ENCODE measurements around the gene DYNC1H1. TPM values are rescaled to one million over a fixed set of nuclear protein-coding genes. Genes with fewer than 3 reads are reported as not detected.
A peak's percentile ranks its signal among the peaks of the same experiment; 100 is the strongest.
"Not testable (repeated sequence)": the region's sequence is repeated elsewhere in the genome, so short reads cannot be mapped to it uniquely, and the experiment has no call there.

The DYNC1H1 gene
- total RNA-seq, 1 experiment from 2014 or later = 438 TPM

DNA sequence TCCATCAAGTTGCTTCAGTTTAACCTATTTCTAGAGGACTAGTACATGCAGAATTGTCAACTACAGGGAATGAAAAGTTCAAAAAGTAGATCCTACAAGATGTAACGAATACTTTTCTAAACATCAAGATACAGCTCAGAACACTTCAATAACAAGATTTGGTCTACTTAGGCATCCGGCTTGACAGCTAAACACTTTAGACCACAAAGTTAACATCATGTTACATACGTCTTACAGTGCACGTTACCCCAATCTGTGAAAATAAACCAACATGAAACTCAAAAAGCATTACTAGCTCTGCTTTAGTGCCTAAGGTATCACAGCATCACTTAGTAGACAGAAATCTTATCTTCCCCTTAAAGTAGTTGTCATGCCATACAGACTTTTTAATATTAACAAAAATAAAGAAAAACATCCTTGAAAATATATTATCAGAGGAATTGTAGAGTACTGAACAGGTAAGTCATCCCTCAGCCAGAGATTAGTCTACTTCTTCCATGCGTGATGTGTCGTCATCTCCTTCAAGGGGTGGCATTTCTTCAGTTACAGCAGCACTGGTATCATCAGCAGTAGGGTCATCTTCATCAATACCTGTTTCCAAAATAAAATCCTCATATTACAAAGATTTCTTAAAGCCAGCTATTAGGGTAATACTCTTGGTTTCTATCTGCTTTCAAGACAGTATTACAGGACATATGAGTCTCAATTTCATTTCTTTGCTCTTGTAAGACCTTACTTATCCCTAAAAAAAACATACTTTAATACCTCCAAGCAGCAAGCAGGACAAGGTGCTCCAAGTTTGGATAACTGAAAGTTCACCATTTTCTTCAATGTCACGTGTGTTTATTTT lies 117.1 kb downstream of the DYNC1H1 start (continued):
- TF ChIP-seq, protein P1, sequence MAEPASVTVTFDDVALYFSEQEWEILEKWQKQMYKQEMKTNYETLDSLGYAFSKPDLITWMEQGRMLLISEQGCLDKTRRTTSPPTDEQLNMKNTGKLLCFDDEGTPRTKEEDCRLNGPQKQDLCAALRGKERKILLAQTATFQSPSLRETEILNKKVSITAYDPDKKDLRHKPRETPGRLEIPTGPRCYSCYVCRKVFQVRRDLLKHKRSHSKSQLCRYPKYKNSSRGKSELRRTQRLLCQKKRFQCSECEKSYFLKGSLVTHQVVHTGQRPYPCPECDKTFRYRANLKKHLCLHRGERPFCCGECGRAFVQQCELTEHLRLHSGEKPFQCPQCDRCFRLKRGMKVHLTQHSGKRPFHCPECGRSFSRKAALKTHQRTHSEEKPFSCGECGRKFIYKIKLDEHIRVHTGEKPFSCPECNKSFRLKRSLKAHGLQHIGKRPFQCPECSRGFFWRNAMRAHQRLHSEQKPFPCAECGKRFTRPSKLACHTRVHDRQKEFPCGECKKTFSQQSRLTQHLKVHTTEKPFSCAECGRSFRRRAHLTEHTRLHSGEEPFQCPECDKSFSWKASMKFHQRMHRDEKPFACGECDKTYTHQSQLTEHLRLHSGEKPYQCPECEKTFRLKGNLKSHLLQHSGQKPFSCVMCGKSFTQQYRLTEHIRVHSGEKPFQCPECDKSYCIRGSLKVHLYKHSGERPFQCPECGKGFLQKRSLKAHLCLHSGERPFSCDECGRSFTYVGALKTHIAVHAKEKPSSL (CRISPR knock-in tag; conservative IDR thresholded peaks at IDR 0.05) = no peak
- TF ChIP-seq SOX15 (CRISPR knock-in tag; IDR thresholded peaks at IDR 0.05) = no peak
- TF ChIP-seq, protein P2, sequence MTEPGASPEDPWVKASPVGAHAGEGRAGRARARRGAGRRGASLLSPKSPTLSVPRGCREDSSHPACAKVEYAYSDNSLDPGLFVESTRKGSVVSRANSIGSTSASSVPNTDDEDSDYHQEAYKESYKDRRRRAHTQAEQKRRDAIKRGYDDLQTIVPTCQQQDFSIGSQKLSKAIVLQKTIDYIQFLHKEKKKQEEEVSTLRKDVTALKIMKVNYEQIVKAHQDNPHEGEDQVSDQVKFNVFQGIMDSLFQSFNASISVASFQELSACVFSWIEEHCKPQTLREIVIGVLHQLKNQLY (CRISPR knock-in tag; IDR thresholded peaks at IDR 0.05) = no peak

DNA sequence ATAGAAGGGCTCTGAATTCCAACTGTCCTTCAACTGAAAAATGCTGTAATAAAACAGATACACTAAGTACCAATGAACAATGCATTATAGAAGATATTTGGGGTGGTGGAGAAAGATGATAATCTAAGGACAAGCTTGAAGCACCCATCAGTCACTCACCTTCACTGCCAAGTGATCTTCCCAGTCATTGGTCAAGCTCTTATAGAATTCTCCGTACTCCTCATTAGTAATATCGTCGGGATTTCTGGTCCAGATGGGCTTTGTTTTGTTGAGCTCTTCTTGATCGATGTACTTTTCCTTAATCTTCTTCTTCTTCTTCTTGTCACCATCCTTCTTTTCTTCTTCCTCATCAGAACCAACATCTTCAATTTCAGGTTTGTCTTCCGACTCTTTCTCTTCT lies 120.1 kb downstream of the DYNC1H1 start:
- peak overlapping the region; percentile 60 for H3K27ac Mint-ChIP-seq
- ATAC-seq; POLR2A ChIA-PET; DNase-seq (ENCODE audit: low spot score); H3K9me3 Mint-ChIP-seq; H3K27me3 Mint-ChIP-seq (ENCODE audit: low read depth): not testable (repeated sequence)
- CTCF ChIA-PET = interaction anchor here (0.9 kb wide), 1 partner anchor 230 kb away, joined by 3 read pairs; no protein-coding TSS in a partner anchor
- H3K4me3 Mint-ChIP-seq = peak overlapping the region; percentile 97
- peaks cover 52% of the 10 kb centered on the region for H3K4me1 Mint-ChIP-seq
- peaks cover 68% of the 10 kb centered on the region for H3K36me3 Mint-ChIP-seq

DNA sequence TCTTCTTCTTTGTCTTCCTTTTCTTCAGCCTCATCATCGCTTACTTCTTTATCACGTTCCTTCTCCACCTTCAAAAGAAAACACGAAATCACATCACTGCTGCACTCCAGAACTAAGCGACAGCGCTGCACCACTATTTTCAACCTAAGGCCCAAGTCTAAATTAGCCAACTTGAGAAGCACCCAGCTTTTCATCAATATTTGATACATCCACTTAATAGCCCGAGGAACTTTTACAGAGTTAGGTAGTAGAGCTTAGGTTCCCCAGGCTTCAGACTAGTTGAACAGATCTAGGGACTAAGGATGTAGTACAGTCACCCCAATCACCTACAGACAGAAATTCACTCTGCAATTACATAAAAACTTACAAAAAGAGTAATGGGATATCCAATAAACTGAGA lies 120.6 kb downstream of the DYNC1H1 start:
- Mint-ChIP-seq H3K4me1 (peaks cover 53% of the 10 kb centered on the region), H3K9me3 (no peaks in the 10 kb centered on the region), H3K36me3 (peaks cover 64% of the 10 kb centered on the region), H3K27me3 (ENCODE audit: low read depth) (no peaks in the 10 kb centered on the region), H3K27ac (peak overlapping the region; percentile 60), H3K4me3 (peak overlapping the region; percentile 97)
- DNase-seq (ENCODE audit: low spot score) (no peak), ATAC-seq (no peak)
- CTCF ChIA-PET = interaction anchor here (0.9 kb wide), 1 partner anchor 229 kb away, joined by 3 read pairs; no protein-coding TSS in a partner anchor
- TF ChIP-seq TEAD1 (CRISPR knock-in tag; IDR thresholded peaks at IDR 0.05) (no peak), NR3C1 (CRISPR knock-in tag; conservative IDR thresholded peaks at IDR 0.05; ENCODE audit: low read depth) (no peak), MYBL2 (CRISPR knock-in tag; IDR thresholded peaks at IDR 0.05) (no peak), FOXJ3 (CRISPR knock-in tag; IDR thresholded peaks at IDR 0.05; ENCODE audit: borderline replicate concordance) (no peak), ZNF263 (CRISPR knock-in tag; IDR thresholded peaks at IDR 0.05; ENCODE audit: low read depth) (no peak), ZNF138 (CRISPR knock-in tag; conservative IDR thresholded peaks at IDR 0.05) (no peak), ZNF532 (CRISPR knock-in tag; IDR thresholded peaks at IDR 0.05; ENCODE audit: borderline replicate concordance) (no peak)
- TF ChIP-seq, protein P3, sequence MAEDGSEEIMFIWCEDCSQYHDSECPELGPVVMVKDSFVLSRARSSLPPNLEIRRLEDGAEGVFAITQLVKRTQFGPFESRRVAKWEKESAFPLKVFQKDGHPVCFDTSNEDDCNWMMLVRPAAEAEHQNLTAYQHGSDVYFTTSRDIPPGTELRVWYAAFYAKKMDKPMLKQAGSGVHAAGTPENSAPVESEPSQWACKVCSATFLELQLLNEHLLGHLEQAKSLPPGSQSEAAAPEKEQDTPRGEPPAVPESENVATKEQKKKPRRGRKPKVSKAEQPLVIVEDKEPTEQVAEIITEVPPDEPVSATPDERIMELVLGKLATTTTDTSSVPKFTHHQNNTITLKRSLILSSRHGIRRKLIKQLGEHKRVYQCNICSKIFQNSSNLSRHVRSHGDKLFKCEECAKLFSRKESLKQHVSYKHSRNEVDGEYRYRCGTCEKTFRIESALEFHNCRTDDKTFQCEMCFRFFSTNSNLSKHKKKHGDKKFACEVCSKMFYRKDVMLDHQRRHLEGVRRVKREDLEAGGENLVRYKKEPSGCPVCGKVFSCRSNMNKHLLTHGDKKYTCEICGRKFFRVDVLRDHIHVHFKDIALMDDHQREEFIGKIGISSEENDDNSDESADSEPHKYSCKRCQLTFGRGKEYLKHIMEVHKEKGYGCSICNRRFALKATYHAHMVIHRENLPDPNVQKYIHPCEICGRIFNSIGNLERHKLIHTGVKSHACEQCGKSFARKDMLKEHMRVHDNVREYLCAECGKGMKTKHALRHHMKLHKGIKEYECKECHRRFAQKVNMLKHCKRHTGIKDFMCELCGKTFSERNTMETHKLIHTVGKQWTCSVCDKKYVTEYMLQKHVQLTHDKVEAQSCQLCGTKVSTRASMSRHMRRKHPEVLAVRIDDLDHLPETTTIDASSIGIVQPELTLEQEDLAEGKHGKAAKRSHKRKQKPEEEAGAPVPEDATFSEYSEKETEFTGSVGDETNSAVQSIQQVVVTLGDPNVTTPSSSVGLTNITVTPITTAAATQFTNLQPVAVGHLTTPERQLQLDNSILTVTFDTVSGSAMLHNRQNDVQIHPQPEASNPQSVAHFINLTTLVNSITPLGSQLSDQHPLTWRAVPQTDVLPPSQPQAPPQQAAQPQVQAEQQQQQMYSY (CRISPR knock-in tag; IDR thresholded peaks at IDR 0.05) = no peak
- POLR2A ChIA-PET = no interaction called here
